MM.1S (cell line): ENCODE data around the gene RBL2.

Source experiments
- DNase-seq: peaks from one replicate; pipeline ENCODE4 v3.0.0-alpha.2; 2015
- H2AFZ ChIP-seq: fragments of 300-600 bp; sonication (generic); 2 replicates; pipeline ENCODE4 v1.6.0; 2016; ENCODE audit warnings: antibody characterized with exemption, low read length
- H3F3A ChIP-seq: fragments of 300-600 bp; sonication (generic); 2 replicates; pipeline ENCODE4 v1.6.1; 2016; ENCODE audit warnings: mild to moderate bottlenecking, antibody characterized with exemption, low read length, moderate library complexity, mixed read lengths; ENCODE audit not compliant: insufficient read depth
- H3K27ac ChIP-seq: fragments of 300-600 bp; sonication (generic); 2 replicates; pipeline ENCODE4 v1.5.1; 2016; ENCODE audit warnings: mild to moderate bottlenecking, low read length
- H3K27me3 ChIP-seq: fragments of 300-600 bp; sonication (generic); replicated peaks from 2 replicates; pipeline ENCODE4 v1.6.0; 2016; ENCODE audit warnings: low read length; ENCODE audit not compliant: insufficient read depth
- H3K36me3 ChIP-seq: fragments of 300-600 bp; sonication (generic); replicated peaks from 2 replicates; pipeline ENCODE4 v1.6.1; 2016; ENCODE audit warnings: mild to moderate bottlenecking, low read length, mixed read lengths; ENCODE audit not compliant: insufficient read depth
- H3K4me1 ChIP-seq: fragments of 300-600 bp; sonication (generic); 2 replicates; pipeline ENCODE4 v1.6.1; 2016; ENCODE audit warnings: low read length, mixed read lengths
- H3K4me2 ChIP-seq: fragments of 300-600 bp; sonication (generic); 2 replicates; pipeline ENCODE4 v1.6.0; 2016; ENCODE audit warnings: low read depth, low read length
- H3K4me3 ChIP-seq: fragments of 300-600 bp; sonication (generic); 2 replicates; pipeline ENCODE4 v1.5.1; 2016; ENCODE audit warnings: low read length, mixed read lengths
- H3K79me2 ChIP-seq: fragments of 300-600 bp; sonication (generic); 2 replicates; pipeline ENCODE4 v1.6.1; 2016; ENCODE audit warnings: mixed run types, low read length, mixed read lengths
- H3K9ac ChIP-seq: fragments of 300-600 bp; sonication (generic); 2 replicates; pipeline ENCODE4 v1.6.1; 2016; ENCODE audit warnings: low read length, mixed read lengths
- H3K9me2 ChIP-seq: fragments of 300-600 bp; sonication (generic); replicated peaks from 2 replicates; pipeline ENCODE4 v1.6.1; 2016; ENCODE audit warnings: mild to moderate bottlenecking, low read length, mixed read lengths; ENCODE audit not compliant: insufficient read depth
- H3K9me3 ChIP-seq: fragments of 300-600 bp; sonication (generic); replicated peaks from 2 replicates; pipeline ENCODE4 v1.6.1; 2016; ENCODE audit warnings: mild to moderate bottlenecking, low read length, mixed read lengths; ENCODE audit not compliant: insufficient read depth
- H4K20me1 ChIP-seq: fragments of 300-600 bp; sonication (generic); 2 replicates; pipeline ENCODE4 v1.6.1; 2016; ENCODE audit warnings: mild to moderate bottlenecking, low read length, moderate library complexity, mixed read lengths; ENCODE audit not compliant: insufficient read depth
- EZH2 ChIP-seq: fragments of 300-600 bp; sonication (generic); optimal IDR thresholded peaks from 2 replicates; pipeline ENCODE3; 2017; ENCODE audit warnings: low read depth, mild to moderate bottlenecking, antibody characterized with exemption, low read length, mixed read lengths
- EZH2phosphoT487 ChIP-seq: fragments of 300-600 bp; sonication (generic); IDR thresholded peaks from 2 replicates; pipeline ENCODE4 v1.6.1; 2018; ENCODE audit warnings: antibody characterized with exemption, low read length
- TF ChIP-seq, protein P1 (sequence below): fragments of 300-600 bp; sonication (generic); IDR thresholded peaks from 2 replicates; pipeline ENCODE4 v1.5.1; 2016; ENCODE audit warnings: antibody characterized with exemption, low read length, mixed read lengths

Gene RBL2

DNA sequence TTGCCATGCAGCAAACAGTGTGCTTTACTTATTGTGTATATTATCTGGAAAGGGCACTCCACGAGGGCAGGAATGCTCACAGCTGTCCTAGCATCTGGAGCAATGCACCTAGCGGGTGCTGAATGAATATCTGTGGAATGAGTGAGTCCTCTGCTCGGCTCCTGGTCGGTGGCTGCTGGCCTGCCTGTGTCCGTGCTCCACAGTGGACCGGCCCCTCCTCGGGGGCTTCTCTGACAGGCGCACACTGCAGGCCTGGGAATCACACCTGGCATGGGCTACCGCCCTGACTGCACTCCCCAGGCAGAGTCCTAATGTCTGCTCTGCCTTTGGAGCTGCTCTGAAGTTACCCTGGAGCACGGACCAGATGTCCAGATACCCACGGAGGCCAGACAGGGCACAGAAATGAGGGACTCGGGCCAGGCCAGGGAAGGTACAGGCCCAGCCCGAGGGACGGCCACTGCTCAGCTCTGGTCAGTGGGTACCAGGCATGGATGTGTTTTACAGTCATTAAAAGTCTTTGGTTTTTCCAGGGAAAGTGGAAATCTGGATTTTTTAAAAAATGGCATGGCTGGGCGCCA lies 89.8 kb downstream of the RBL2 start:
- no peak overlapping the region for H3K4me2 ChIP-seq
- H3K79me2 ChIP-seq, result no peaks in the 10 kb centered on the region
- H3K9me3 ChIP-seq, result no peaks in the 10 kb centered on the region
- no peak overlapping the region for H3K4me3 ChIP-seq
- H3K36me3 ChIP-seq, result no peaks in the 10 kb centered on the region
- H2AFZ ChIP-seq, result no peak overlapping the region
- TF ChIP-seq EZH2, result no peak
- TF ChIP-seq EZH2phosphoT487, result no peak
- TF ChIP-seq, protein P1, sequence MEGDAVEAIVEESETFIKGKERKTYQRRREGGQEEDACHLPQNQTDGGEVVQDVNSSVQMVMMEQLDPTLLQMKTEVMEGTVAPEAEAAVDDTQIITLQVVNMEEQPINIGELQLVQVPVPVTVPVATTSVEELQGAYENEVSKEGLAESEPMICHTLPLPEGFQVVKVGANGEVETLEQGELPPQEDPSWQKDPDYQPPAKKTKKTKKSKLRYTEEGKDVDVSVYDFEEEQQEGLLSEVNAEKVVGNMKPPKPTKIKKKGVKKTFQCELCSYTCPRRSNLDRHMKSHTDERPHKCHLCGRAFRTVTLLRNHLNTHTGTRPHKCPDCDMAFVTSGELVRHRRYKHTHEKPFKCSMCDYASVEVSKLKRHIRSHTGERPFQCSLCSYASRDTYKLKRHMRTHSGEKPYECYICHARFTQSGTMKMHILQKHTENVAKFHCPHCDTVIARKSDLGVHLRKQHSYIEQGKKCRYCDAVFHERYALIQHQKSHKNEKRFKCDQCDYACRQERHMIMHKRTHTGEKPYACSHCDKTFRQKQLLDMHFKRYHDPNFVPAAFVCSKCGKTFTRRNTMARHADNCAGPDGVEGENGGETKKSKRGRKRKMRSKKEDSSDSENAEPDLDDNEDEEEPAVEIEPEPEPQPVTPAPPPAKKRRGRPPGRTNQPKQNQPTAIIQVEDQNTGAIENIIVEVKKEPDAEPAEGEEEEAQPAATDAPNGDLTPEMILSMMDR, result no peak
- no peak for DNase-seq
- H3F3A ChIP-seq, result peaks cover 4% of the 10 kb centered on the region
- H3K27ac ChIP-seq, result no peak overlapping the region
- no peaks in the 10 kb centered on the region for H4K20me1 ChIP-seq
- H3K9me2 ChIP-seq, result no peaks in the 10 kb centered on the region
- H3K27me3 ChIP-seq, result no peaks in the 10 kb centered on the region
- H3K9ac ChIP-seq, result no peak overlapping the region
- peaks cover 9% of the 10 kb centered on the region for H3K4me1 ChIP-seq

GRCh38 chr16:53528797-53529196 lies 94.5 kb downstream of the RBL2 start:
- Histone ChIP-seq H3K9ac (no peak overlapping the region), H3K4me2 (no peak overlapping the region), H3K4me1 (no peaks in the 10 kb centered on the region), H4K20me1 (no peaks in the 10 kb centered on the region), H3K27ac (no peak overlapping the region), H3K36me3 (no peaks in the 10 kb centered on the region), H2AFZ (no peak overlapping the region), H3K27me3 (no peaks in the 10 kb centered on the region), H3K79me2 (no peaks in the 10 kb centered on the region), H3K9me2 (no peaks in the 10 kb centered on the region), H3K4me3 (no peak overlapping the region), H3K9me3 (no peaks in the 10 kb centered on the region), H3F3A (no peaks in the 10 kb centered on the region)
- DNase-seq, result no peak
- TF ChIP-seq, protein P1, result no peak
- no peak for TF ChIP-seq EZH2
- TF ChIP-seq EZH2phosphoT487, result no peak

GRCh38 chr16:53529513-53529912 lies 95.2 kb downstream of the RBL2 start:
- H3K4me2 ChIP-seq, result no peak overlapping the region
- H3F3A ChIP-seq, result no peaks in the 10 kb centered on the region
- no peak overlapping the region for H3K27ac ChIP-seq
- no peaks in the 10 kb centered on the region for H3K9me3 ChIP-seq
- H3K9ac ChIP-seq, result no peak overlapping the region
- no peaks in the 10 kb centered on the region for H3K9me2 ChIP-seq
- no peak overlapping the region for H3K4me3 ChIP-seq
- no peaks in the 10 kb centered on the region for H3K79me2 ChIP-seq
- no peaks in the 10 kb centered on the region for H3K27me3 ChIP-seq
- no peaks in the 10 kb centered on the region for H4K20me1 ChIP-seq
- H2AFZ ChIP-seq, result no peak overlapping the region
- DNase-seq, result no peak
- no peaks in the 10 kb centered on the region for H3K36me3 ChIP-seq
- TF ChIP-seq EZH2phosphoT487 (no peak), EZH2 (no peak)
- TF ChIP-seq, protein P1, result no peak
- no peaks in the 10 kb centered on the region for H3K4me1 ChIP-seq
